NOMO-1 (cell line): ENCODE results near the gene LGALS14.
A peak's percentile ranks its signal among the peaks of the same experiment; 100 is the strongest.

ENCODE experiments used
- DNase-seq, 2 experiments: peaks; one replicate each; lab custom pipeline; 2025; ENCODE audit not compliant: unreplicated experiment in 2 of 2; lab: John Stamatoyannopoulos, UW

The LGALS14 gene

DNA sequence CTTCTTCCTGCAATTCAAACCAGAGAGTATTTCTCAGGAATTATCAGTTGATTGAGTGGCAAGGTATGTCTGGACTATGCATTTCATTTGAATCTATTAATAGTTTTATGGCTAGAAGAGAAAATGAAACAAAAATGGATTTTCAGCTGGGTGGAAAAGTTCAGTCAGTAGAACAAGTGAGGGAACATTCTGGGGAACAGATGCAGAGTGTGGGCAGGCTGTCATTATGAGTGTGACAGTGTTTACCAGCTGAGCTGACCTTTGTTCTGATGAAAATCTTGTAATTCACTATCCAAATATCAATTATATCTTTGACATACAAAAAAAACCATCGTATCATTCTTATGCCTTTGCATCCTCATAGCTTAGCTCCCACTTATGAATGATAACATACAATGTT is 36.1 kb downstream of the LGALS14 start:
- DNase-seq, result no peak

GRCh38 chr19:39745643-39746042 is 41.4 kb downstream of the LGALS14 start:
- peak; percentile 21 to 82 for DNase-seq

GRCh38 chr19:39746836-39747529 is 42.7 kb downstream of the LGALS14 start:
- DNase-seq, result no peak

- DNase-seq, result no peak
Measured at GRCh38 chr19:39749981-39750380, 45.7 kb downstream of the LGALS14 start.

- no peak for DNase-seq
Measured at GRCh38 chr19:39752390-39752789, 48.1 kb downstream of the LGALS14 start.

DNA sequence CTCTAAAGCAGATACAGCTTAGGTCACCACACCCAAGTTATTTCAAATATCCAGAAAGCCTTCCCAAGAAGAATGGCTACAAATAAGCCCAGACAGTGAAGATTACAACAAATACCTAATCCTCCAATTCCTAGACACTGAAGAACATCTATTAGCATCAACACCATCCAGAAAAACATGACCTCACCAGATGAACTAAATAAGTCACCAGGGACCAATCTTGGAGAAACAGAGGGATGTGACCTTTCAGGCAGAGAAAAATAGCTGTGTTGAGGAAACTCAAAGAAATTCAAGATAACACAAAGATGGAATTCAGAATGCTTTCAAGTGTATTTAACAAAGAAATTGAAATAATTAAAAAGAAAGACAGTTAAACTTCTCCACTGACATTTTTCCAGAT is 48.5 kb downstream of the LGALS14 start:
- DNase-seq, result no peak

- no peak for DNase-seq
Measured at GRCh38 chr19:39754544-39754943, 50.3 kb downstream of the LGALS14 start.

- DNase-seq, result no peak
Measured at GRCh38 chr19:39754971-39755370, 50.7 kb downstream of the LGALS14 start.
